ENCODE data around the gene TMCO2. TPM values are rescaled to one million over a fixed set of nuclear protein-coding genes. Genes with fewer than 3 reads are reported as not detected.

Gene TMCO2
- polyA plus RNA-seq, 4 donors, result not detected

GRCh38 chr1:40257313-40257687 lies 9.6 kb downstream of the TMCO2 start:
- no peak for DNase-seq (ENCODE audit: low read depth in 4 of 4, low spot score in 2 of 4)

DNA sequence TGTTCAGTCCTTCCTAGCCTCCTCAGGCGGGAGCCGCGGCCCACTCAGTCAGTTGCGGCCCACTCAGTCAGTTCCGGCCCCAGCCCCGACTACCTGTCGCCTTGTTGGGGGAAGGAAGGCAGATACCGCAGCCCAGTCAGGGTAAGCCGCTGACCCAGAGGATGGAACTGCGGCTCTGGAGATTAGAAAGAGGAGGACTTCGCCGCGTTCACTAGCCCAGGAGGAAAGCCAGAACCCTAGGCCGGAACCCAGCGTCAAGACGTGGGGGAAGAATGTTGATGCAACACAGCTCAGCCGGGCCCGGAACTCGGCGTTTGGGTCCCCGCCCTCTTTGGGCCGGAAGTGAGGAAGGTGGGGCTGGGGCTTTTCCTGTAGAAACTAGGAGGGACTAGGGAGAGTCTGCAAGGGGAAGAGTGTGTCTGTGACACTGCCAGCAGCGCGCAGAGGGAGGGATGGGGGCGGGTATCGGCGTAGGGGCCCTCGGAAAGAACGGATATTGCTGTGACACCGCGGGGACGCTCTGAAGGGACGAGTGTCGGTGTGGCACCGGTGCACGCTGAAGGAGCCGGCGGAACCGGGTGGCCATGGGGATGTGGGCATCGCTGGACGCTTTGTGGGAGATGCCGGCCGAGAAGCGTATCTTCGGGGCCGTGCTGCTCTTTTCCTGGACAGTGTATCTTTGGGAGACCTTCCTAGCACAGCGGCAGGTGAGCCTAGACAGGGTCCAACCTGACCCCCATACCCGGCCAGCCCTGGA lies 10.1 kb downstream of the TMCO2 start, which contains the start of gene ZMPSTE24:
TSS of gene ZMPSTE24 (plus strand) at position 549 of the 757 bp plus-strand sequence. CDS start at position 585, 36 bp downstream.
- peak; percentile 90 to 95 (median 94) for DNase-seq (ENCODE audit: low read depth in 4 of 4, low spot score in 2 of 4)

DNA sequence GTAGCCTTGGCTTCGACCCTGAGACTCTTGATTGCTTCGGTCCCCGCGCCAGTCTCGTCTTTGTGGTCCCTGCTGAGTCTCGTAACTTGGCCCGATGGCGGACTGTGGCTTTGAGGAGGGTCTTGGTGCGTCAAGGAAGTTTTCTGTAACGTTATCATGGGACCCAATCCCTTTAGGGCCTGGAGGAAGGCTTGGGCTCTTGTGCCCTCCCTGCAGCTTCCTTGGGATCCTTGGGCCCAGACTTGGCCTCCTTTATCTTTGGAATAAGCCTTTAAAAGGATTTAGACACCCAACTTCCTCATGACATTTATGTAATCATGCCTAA lies 10.7 kb downstream of the TMCO2 start:
- no peak for DNase-seq (ENCODE audit: low read depth in 4 of 4, low spot score in 2 of 4)

GRCh38 chr1:40264354-40264781 lies 16.6 kb downstream of the TMCO2 start:
- no peak for DNase-seq (ENCODE audit: low read depth in 4 of 4, low spot score in 2 of 4)

- no peak for DNase-seq (ENCODE audit: low read depth in 4 of 4, low spot score in 2 of 4)
These were observed 17.6 kb downstream of the TMCO2 start for GRCh38 chr1:40265298-40265697.

- no peak for DNase-seq (ENCODE audit: low read depth in 4 of 4, low spot score in 2 of 4)
These were observed 18.2 kb downstream of the TMCO2 start for GRCh38 chr1:40265919-40266318.

DNA sequence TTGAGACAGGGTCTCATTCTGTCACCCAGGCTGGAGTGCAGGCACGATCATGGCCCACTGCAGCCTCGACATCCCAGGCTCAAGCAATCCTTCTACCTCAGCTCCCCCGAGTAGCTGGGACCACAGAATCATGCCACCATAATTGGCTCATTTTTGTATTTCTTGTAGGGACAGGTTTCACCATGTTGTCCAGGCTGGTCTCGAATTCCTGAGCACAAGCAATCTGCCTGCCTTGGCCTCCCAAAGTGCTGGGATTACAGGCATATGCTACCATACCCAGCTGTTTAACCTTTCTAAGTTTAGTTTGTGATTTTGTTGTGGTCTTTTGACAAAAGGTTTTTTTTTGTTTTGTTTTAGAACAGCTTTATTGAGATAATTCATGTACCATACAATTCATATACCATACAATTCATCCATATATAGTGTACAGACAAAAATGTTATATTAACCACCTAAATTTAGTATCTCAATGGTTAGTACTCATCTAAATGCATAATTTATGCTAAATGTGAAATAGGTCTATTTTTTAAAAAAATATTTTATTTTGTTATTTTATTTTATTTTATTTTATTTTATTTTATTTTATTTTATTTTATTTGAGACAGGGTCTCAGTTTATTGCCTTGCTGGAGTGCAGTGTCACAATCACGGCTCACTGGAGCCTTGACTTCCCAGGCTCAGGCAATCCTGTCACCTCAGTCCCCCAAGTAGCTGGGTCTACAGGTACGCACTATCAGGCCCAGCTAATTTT lies 19.2 kb downstream of the TMCO2 start:
- DNase-seq (ENCODE audit: low read depth in 4 of 4, low spot score in 2 of 4), result no peak

DNA sequence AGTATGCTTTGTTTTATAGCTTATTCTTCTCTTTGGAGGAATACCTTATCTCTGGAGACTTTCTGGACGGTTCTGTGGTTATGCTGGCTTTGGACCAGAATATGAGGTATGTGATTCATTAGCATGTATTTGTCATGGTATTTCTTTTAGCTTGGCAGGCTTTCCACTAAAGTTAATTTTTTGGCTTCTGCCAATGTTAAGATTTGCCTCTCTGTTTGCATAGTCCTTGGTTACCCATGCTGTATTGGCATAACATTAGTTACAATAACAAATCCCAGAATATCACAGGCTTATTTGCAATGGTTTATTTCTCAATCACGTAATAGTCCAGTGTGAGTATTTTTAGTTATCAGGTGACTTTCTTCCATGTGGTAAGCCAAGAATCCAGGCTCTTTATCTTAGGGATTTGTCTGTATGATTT lies 20.0 kb downstream of the TMCO2 start:
- no peak for DNase-seq (ENCODE audit: low read depth in 4 of 4, low spot score in 2 of 4)

DNA sequence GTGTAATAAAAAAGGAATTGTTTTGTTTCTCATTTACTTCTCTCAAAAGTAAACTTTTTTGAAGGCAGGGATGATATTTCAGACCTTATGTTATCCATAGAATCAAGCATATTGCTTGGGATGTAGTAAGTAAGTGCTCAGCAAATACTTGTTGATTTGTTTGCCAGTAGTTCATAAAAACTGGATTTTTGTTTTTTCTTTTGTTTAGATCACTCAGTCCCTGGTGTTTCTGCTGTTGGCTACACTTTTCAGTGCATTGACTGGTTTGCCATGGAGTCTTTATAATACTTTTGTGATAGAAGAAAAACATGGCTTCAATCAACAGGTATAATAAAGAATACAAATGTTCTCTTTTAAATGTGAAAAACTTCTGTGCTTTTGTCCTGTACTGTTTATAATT lies 20.5 kb downstream of the TMCO2 start:
- DNase-seq (ENCODE audit: low read depth in 4 of 4, low spot score in 2 of 4), result no peak

- DNase-seq (ENCODE audit: low read depth in 4 of 4, low spot score in 2 of 4), result no peak
These were observed 22.6 kb downstream of the TMCO2 start for GRCh38 chr1:40270152-40270834.

DNA sequence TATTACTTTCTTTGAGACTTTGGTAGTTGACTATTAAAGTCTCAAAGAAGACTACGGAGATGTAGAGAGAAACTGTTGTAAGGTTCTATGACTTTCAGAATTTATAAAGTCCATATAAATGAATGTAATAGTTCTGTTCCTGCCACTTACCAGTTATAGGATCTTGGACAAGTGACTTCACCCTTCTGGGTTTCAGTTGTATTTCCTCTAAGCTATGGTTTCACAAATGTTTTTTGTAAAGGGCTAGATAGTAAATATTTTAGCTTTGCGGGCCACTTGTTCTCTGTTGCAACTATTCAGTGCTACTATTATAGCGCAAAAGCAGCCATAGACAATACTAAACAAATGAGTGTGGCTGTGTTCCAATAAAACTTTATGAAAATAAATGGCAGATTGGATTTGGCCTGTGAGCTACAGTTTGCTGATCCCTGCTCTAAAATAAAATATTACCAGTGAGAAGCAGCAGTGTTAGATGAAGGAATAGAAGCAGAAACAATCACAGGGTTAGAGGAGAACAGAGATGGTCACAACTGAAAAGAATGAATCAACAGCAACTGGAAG lies 25.0 kb downstream of the TMCO2 start:
- no peak for DNase-seq (ENCODE audit: low read depth in 4 of 4, low spot score in 2 of 4)

DNA sequence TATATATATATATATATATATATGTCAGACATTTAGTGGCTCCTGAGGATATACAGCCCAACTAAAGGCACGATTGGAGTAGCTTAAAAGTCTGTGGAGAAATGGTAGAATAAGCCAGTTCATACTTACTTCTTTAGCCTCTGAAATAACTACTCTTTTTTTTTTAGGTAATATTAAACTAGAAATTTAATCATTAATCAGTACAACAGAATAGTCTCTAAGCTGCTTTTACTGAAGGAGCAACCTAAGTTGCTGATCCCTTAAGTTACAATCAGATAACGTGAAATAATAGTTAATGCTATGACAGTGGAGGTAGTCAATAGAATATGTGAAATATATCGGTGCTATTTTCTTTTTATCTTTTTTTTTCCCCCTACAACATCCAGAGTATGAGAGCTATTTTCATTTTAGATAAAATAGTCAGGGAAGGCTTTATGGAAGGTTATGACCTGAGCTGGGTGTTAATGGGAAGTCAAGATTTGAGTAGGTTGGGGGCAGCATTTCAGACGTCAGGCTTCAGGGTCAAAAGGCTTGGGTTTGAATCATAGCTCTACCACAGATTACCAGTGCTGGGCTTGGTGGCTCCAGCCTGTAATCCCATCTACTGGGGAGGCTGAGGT lies 25.9 kb downstream of the TMCO2 start:
- DNase-seq (ENCODE audit: low read depth in 4 of 4, low spot score in 2 of 4), result no peak

- no peak for DNase-seq (ENCODE audit: low read depth in 4 of 4, low spot score in 2 of 4)
These were observed 26.6 kb downstream of the TMCO2 start for GRCh38 chr1:40274331-40274730.

DNA sequence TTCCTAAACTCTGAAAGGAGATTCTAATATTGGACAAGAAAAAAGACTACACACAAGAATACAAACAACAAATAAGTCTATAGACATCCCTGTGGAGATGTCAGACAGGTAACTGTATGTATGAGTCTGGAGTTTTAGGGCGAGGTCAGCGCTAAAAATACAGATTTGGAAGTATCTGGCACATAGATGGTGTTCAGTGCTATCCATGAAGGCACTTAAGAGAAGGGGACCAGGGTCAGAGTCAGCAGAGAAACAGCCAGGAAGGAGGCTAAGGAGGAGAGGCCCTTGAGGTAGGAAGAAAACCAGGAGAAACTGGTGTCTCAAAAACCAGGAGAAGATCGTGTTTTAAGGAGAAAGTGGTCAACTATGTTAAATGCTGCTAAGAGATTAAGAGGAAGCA lies 28.4 kb downstream of the TMCO2 start:
- DNase-seq (ENCODE audit: low read depth in 4 of 4, low spot score in 2 of 4), result no peak

DNA sequence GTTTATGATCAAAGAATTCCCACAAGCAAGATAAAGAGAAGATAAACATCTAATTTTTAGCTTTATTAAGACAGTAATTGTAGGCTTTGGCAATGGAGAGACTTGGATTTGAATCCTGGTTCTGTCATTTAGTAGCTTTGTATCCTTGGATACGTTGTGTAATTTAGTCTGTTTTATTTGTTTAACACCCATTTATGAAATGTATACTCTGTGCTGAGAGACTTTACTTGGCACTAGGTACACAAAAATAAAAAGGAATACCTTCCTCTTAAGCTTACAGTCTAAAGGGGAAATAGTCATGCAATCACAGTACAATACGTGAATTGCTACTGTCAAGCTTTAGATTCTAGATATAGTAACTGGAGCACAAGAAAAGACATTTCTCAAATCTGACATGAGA lies 34.1 kb downstream of the TMCO2 start:
- no peak for DNase-seq (ENCODE audit: low read depth in 4 of 4, low spot score in 2 of 4)

- DNase-seq (ENCODE audit: low read depth in 4 of 4, low spot score in 2 of 4), result no peak
These were observed 43.6 kb downstream of the TMCO2 start for GRCh38 chr1:40291293-40291692.

DNA sequence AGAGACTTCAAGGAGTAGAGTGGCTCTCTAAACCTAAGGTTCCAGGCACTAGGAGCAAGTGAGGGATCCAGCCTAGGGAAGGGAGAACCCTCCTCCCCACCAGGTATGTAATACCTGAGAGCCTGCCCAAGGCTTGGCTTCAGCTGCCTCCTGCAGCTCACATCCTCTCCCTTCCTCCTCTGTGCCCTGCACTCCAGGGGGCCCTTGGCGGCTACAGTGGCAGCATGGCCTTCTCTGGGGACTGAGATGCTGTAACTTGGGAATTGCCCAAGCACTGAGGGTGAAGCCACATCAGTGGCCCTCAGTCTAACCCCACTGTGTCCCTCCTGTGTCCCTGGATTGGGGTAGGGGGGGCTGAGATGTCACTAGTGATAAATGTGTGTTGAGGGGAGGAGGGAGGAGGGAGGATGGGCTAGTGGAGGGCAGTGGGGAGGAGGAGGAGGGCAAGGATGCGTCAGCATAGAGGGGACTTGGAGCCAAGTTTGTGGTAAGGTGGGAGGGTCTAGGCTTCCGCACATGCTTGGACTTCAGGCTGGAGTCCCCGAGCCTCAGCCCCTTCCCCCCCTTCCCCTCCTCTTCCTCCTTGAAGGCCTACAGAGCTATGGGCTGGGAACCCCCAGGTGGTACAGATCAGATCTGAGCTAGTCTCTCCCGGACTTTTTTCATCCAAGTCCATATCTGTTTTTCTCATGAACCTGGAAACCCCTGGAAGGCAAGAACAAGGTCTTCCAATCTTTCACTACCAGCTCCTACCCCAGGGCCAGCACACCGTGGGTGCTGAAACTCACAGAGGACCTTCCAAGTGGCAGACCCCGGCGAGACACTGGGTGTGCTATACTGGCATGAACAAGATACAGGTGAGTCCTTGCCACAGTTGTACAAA lies 51.9 kb downstream of the TMCO2 start:
- no peak for DNase-seq (ENCODE audit: low read depth in 4 of 4, low spot score in 2 of 4)

DNA sequence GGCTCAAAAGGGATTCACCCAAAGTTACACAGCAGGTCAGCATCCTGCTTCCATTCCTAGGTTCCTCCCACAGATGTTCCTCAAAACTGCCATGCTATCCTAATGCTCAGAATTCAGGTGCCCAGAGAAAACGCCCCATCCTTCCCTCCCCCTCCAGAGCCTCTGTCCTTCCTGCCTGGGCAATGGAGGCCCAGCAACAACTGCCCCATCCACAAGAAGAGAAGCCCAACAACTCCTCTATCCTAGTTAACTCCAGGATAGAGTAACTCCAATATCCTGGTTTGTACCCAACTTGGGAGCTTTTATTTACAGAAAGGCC lies 52.5 kb downstream of the TMCO2 start:
- no peak for DNase-seq (ENCODE audit: low read depth in 4 of 4, low spot score in 2 of 4)

DNA sequence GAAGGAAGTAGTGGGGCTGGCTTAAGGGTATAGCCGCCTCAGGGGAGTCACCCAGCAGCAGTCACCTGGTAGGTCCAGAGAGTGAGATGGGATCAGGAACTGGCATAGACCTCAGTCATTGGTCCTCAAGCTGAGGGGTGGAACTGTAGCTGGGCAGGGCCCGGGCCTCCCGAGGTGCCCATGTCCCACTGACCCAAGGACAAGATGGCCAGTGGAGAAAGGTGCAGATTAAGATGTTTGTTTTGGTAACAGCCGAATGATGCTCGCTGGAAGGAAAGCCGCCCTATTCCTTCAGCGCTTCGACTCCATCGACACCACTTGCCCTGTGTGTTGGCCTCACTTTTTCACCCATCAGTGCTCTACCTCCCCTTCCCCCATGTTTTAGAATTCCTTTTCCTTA lies 52.9 kb downstream of the TMCO2 start:
- no peak for DNase-seq (ENCODE audit: low read depth in 4 of 4, low spot score in 2 of 4)

DNA sequence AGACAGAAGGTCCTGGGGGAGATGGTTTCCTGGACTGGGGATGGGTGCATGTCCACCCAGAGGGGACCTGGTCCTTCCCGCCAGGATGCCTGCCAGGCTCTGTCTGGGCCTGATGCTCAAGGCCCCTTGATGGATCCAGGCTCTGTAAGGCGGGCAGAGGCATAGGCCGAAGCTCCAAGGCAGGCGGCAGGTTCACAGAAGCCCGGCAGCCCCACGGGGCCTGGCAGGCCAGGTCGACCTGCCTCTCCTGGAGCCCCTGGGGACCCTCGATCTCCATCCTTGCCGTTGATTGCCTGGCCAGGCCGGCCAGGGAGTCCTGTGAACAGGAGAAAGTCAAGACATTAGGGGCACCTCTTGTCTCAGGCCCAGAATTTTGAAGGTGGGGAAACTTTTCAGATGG lies 53.3 kb downstream of the TMCO2 start:
- no peak for DNase-seq (ENCODE audit: low read depth in 4 of 4, low spot score in 2 of 4)

Data from left renal cortex interstitium (tissue), 4 donors.